ENCODE results near the gene CDK14. TPM values are rescaled to one million over a fixed set of nuclear protein-coding genes. Genes with fewer than 3 reads are reported as not detected.

CDK14 gene
- total RNA-seq, 4 donors from 2014 or later, result 22.2 to 36.3 (median 28.6) TPM

DNA sequence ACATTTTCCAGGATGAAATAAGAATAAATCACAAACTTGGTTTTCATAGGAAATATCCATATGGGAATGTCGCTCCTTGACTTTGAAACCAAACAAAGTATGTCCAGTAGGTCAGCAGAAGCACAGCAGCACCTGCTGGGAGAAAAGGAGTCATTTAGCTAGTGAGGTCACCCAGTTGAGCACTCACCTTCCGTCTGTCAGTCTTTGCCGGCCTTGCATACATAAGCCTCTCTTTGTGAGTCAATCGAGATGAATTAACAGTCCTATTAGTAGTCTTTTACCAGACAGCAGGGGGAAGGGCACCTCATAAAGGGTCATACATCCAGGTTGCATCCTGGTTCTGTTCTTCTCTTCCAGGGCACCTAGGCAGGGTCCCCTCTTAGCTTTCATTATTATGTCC lies 435.6 kb downstream of the CDK14 start:
- 71 to 79% methylated on average over 4 of the region's 4 CpGs for WGBS, 2 donors
- H3K27ac ChIP-seq, result no peak overlapping the region
- no peak for DNase-seq (ENCODE audit: low spot score in 2 of 2)
- TF ChIP-seq, protein P1, sequence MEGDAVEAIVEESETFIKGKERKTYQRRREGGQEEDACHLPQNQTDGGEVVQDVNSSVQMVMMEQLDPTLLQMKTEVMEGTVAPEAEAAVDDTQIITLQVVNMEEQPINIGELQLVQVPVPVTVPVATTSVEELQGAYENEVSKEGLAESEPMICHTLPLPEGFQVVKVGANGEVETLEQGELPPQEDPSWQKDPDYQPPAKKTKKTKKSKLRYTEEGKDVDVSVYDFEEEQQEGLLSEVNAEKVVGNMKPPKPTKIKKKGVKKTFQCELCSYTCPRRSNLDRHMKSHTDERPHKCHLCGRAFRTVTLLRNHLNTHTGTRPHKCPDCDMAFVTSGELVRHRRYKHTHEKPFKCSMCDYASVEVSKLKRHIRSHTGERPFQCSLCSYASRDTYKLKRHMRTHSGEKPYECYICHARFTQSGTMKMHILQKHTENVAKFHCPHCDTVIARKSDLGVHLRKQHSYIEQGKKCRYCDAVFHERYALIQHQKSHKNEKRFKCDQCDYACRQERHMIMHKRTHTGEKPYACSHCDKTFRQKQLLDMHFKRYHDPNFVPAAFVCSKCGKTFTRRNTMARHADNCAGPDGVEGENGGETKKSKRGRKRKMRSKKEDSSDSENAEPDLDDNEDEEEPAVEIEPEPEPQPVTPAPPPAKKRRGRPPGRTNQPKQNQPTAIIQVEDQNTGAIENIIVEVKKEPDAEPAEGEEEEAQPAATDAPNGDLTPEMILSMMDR (IDR thresholded peaks at IDR 0.05), result no peak
- TF ChIP-seq EP300 (IDR thresholded peaks at IDR 0.05) (no peak), POLR2A (IDR thresholded peaks at IDR 0.05) (no peak)
- no peaks in the 10 kb centered on the region for H3K27me3 ChIP-seq
- H3K36me3 ChIP-seq, result no peaks in the 10 kb centered on the region
- H3K9me3 ChIP-seq, result no peaks in the 10 kb centered on the region
- H3K4me3 ChIP-seq, result no peak overlapping the region
- H3K4me1 ChIP-seq, result no peaks in the 10 kb centered on the region

DNA sequence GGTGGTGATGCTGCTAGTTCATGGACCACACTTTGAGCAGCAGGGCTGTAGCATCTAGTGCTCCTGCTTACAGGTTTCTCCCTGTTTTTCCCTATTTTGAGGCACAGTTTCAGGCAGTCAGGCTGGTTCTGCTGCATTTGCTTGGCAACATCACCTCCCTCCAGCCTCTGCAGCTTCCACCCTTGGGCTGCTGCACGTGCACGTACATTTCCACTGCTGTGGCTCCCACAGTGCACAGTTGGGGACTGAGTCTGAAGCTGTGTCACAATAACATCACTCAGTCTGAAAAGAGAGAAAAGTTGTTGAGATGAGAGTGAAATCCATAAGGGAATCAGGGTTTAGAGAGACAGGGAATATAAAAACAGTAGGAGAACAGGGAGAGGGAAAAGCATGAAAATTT lies 437.5 kb downstream of the CDK14 start:
- 54 to 60% methylated on average over 2 of the region's 2 CpGs for WGBS, 2 donors
- no peak for DNase-seq (ENCODE audit: low spot score in 2 of 2)
- TF ChIP-seq EP300 (IDR thresholded peaks at IDR 0.05) (no peak), POLR2A (IDR thresholded peaks at IDR 0.05) (no peak)
- TF ChIP-seq, protein P1 (IDR thresholded peaks at IDR 0.05), result no peak
- H3K27ac ChIP-seq, result no peak overlapping the region
- H3K27me3 ChIP-seq, result no peaks in the 10 kb centered on the region
- H3K9me3 ChIP-seq, result no peaks in the 10 kb centered on the region
- no peak overlapping the region for H3K4me3 ChIP-seq
- H3K4me1 ChIP-seq, result no peaks in the 10 kb centered on the region
- H3K36me3 ChIP-seq, result no peaks in the 10 kb centered on the region

- Histone ChIP-seq H3K36me3 (no peaks in the 10 kb centered on the region), H3K4me1 (no peaks in the 10 kb centered on the region), H3K9me3 (no peaks in the 10 kb centered on the region), H3K27ac (no peak overlapping the region), H3K27me3 (no peaks in the 10 kb centered on the region), H3K4me3 (no peak overlapping the region)
- TF ChIP-seq EP300 (IDR thresholded peaks at IDR 0.05) (no peak), POLR2A (IDR thresholded peaks at IDR 0.05) (no peak)
- TF ChIP-seq, protein P1 (IDR thresholded peaks at IDR 0.05), result peak; percentile 36 to 74 (median 44)
- peak; percentile 24 to 83 for DNase-seq (ENCODE audit: low spot score in 2 of 2)
- WGBS, 2 donors, result 50 to 69% methylated on average over 1 of the region's 1 CpG
Observed at GRCh38 chr7:91034459-91035368, 438.6 kb downstream of the CDK14 start.

GRCh38 chr7:91039033-91039432 lies 442.9 kb downstream of the CDK14 start:
- no peak for DNase-seq (ENCODE audit: low spot score in 2 of 2)
- no peaks in the 10 kb centered on the region for H3K36me3 ChIP-seq
- H3K27ac ChIP-seq, result no peak overlapping the region
- 91 to 95% methylated on average over 4 of the region's 4 CpGs for WGBS, 2 donors
- no peaks in the 10 kb centered on the region for H3K9me3 ChIP-seq
- no peak for TF ChIP-seq POLR2A (IDR thresholded peaks at IDR 0.05)
- no peak for TF ChIP-seq EP300 (IDR thresholded peaks at IDR 0.05)
- TF ChIP-seq, protein P1 (IDR thresholded peaks at IDR 0.05), result no peak
- H3K4me1 ChIP-seq, result peaks cover 0 to 9% (median 0%) of the 10 kb centered on the region in 4 donors
- no peaks in the 10 kb centered on the region for H3K27me3 ChIP-seq
- H3K4me3 ChIP-seq, result no peak overlapping the region

DNA sequence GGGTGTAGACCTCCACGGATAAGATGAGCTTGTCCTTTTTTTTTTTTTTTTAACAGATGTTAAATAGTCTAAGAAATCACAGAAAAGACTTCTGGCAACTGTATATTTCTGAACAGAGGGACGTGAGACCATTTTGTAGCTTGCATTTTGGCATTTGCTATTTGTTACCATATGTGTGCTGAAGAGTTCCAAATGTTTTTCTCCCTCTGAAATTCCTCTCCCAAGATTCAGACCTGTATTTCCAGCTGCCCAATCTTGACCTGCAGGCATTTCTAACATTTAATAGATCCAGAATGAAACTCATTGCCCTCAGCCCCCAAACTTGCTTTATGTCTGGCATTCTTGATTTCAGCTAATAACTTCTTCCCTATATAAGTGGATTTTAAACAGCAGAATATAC lies 445.0 kb downstream of the CDK14 start:
- peaks cover 0 to 25% (median 2%) of the 10 kb centered on the region in 4 donors for H3K4me1 ChIP-seq
- DNase-seq (ENCODE audit: low spot score in 2 of 2), result no peak
- no peak overlapping the region for H3K27ac ChIP-seq
- no peaks in the 10 kb centered on the region for H3K9me3 ChIP-seq
- H3K36me3 ChIP-seq, result no peaks in the 10 kb centered on the region
- no peaks in the 10 kb centered on the region for H3K27me3 ChIP-seq
- 57 to 58% methylated on average over 2 of the region's 2 CpGs for WGBS, 2 donors
- no peak for TF ChIP-seq EP300 (IDR thresholded peaks at IDR 0.05)
- TF ChIP-seq, protein P1 (IDR thresholded peaks at IDR 0.05), result no peak
- no peak for TF ChIP-seq POLR2A (IDR thresholded peaks at IDR 0.05)
- no peak overlapping the region for H3K4me3 ChIP-seq
